Loucy (cell line): Measurements from ENCODE around the gene CENPA.

Source experiments
- EZH2phosphoT487 ChIP-seq: fragments of 200-600 bp; IDR thresholded peaks from 2 replicates; pipeline ENCODE4 v1.6.1; 2018; ENCODE audit warnings: antibody characterized with exemption, mild to moderate bottlenecking, moderate library complexity, borderline replicate concordance
- TF ChIP-seq, protein P1 (sequence below): fragments of 200-600 bp; sonication (generic); conservative IDR thresholded peaks from 2 replicates; pipeline ENCODE4 v1.5.1; 2014; ENCODE audit warnings: mild to moderate bottlenecking, antibody characterized with exemption, low read length

DNA sequence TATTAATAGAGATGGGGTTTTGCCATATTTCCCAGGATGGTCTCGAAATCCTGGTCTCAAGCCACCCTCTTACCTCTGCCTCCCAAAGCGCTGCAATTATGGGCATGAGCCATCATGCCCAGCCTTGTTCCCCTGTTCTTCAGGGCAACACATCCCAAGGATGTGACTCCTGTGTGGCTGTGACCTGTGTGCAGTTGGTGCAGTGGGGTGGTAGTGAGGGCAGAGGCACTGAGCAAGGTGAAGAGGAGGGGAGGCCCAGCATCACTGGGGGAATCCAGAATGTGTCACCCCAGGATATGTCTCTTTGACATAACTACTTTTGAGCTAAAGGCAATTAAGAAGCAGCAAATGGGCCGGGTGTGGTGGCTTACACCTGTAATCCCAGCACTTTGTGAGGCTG, 23.4 kb downstream of the CENPA start:
- TF ChIP-seq, protein P1, sequence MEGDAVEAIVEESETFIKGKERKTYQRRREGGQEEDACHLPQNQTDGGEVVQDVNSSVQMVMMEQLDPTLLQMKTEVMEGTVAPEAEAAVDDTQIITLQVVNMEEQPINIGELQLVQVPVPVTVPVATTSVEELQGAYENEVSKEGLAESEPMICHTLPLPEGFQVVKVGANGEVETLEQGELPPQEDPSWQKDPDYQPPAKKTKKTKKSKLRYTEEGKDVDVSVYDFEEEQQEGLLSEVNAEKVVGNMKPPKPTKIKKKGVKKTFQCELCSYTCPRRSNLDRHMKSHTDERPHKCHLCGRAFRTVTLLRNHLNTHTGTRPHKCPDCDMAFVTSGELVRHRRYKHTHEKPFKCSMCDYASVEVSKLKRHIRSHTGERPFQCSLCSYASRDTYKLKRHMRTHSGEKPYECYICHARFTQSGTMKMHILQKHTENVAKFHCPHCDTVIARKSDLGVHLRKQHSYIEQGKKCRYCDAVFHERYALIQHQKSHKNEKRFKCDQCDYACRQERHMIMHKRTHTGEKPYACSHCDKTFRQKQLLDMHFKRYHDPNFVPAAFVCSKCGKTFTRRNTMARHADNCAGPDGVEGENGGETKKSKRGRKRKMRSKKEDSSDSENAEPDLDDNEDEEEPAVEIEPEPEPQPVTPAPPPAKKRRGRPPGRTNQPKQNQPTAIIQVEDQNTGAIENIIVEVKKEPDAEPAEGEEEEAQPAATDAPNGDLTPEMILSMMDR = no peak
- TF ChIP-seq EZH2phosphoT487 = no peak
